Osteocyte (in vitro differentiated cells): ENCODE measurements around the gene SIGLEC1. TPM values are rescaled to one million over a fixed set of nuclear protein-coding genes. Genes with fewer than 3 reads are reported as not detected.

Experiments used
- DNase-seq: peaks from one replicate; pipeline ENCODE4 v3.0.0; 2021; ENCODE audit warnings: mixed read lengths; ENCODE audit not compliant: unreplicated experiment; ENCODE audit errors: extremely low spot score
- H3K27ac Mint-ChIP-seq: one replicate; pipeline ENCODE4 v1.8.0; 2021; ENCODE audit warnings: mild to moderate bottlenecking, mixed read lengths; ENCODE audit not compliant: unreplicated experiment
- H3K27me3 Mint-ChIP-seq: one replicate; pipeline ENCODE4 v1.8.0; 2021; ENCODE audit warnings: mixed read lengths; ENCODE audit not compliant: unreplicated experiment
- H3K36me3 Mint-ChIP-seq: one replicate; pipeline ENCODE4 v1.8.0; 2021; ENCODE audit warnings: mixed read lengths; ENCODE audit not compliant: unreplicated experiment
- H3K4me1 Mint-ChIP-seq: one replicate; pipeline ENCODE4 v1.8.0; 2021; ENCODE audit warnings: mixed read lengths; ENCODE audit not compliant: unreplicated experiment
- H3K4me3 Mint-ChIP-seq: one replicate; pipeline ENCODE4 v1.8.0; 2021; ENCODE audit warnings: mild to moderate bottlenecking, moderate library complexity, mixed read lengths; ENCODE audit not compliant: unreplicated experiment
- H3K9me3 Mint-ChIP-seq: one replicate; pipeline ENCODE4 v1.8.0; 2021; ENCODE audit warnings: mixed read lengths; ENCODE audit not compliant: unreplicated experiment
- CTCF ChIP-seq: fragments of 200-600 bp; sonication (generic); IDR thresholded peaks from 2 replicates; pipeline ENCODE4 v1.5.0; 2021; ENCODE audit warnings: antibody characterized with exemption, mild to moderate bottlenecking, moderate library complexity
- total RNA-seq: library from RNA; stranded (reverse); gene quantifications from 2 replicates; pipeline ENCODE4 v1.2.1, GENCODE V29; 2021

The SIGLEC1 gene
- total RNA-seq, 1 donor from 2014 or later = 0.21 TPM

- Mint-ChIP-seq H3K4me3 (peak overlapping the region; percentile 72), H3K9me3 (no peaks in the 10 kb centered on the region), H3K36me3 (no peaks in the 10 kb centered on the region), H3K27ac (peak overlapping the region; percentile 81), H3K4me1 (peaks cover 51% of the 10 kb centered on the region), H3K27me3 (no peaks in the 10 kb centered on the region)
- no peak for TF ChIP-seq CTCF
- no peak for DNase-seq
Observed at GRCh38 chr20:3681352-3681930, 31.0 kb downstream of the SIGLEC1 start.

- H3K4me3 Mint-ChIP-seq = peak overlapping the region; percentile 72
- H3K27ac Mint-ChIP-seq = peak overlapping the region; percentile 94
- no peaks in the 10 kb centered on the region for H3K36me3 Mint-ChIP-seq
- H3K9me3 Mint-ChIP-seq = no peaks in the 10 kb centered on the region
- TF ChIP-seq CTCF = no peak
- peaks cover 52% of the 10 kb centered on the region for H3K4me1 Mint-ChIP-seq
- H3K27me3 Mint-ChIP-seq = no peaks in the 10 kb centered on the region
- no peak for DNase-seq
Observed at GRCh38 chr20:3680701-3681351, 31.6 kb downstream of the SIGLEC1 start.

- DNase-seq = no peak
- Mint-ChIP-seq H3K36me3 (no peaks in the 10 kb centered on the region), H3K27ac (peak overlapping the region; percentile 94), H3K27me3 (peaks cover 6% of the 10 kb centered on the region), H3K4me1 (peaks cover 52% of the 10 kb centered on the region), H3K4me3 (peak overlapping the region; percentile 59), H3K9me3 (no peaks in the 10 kb centered on the region)
- no peak for TF ChIP-seq CTCF
Observed at GRCh38 chr20:3679749-3680700, 32.4 kb downstream of the SIGLEC1 start.

GRCh38 chr20:3678856-3679720 lies 33.3 kb downstream of the SIGLEC1 start:
- Mint-ChIP-seq H3K9me3 (no peaks in the 10 kb centered on the region), H3K27me3 (peaks cover 10% of the 10 kb centered on the region), H3K4me1 (peaks cover 52% of the 10 kb centered on the region), H3K4me3 (peak overlapping the region; percentile 40), H3K27ac (peak overlapping the region; percentile 94), H3K36me3 (no peaks in the 10 kb centered on the region)
- DNase-seq = no peak
- no peak for TF ChIP-seq CTCF
